Astrocyte of the hippocampus (primary cell): ENCODE measurements around the gene PGAM2.
"Not testable (repeated sequence)": the region's sequence is repeated elsewhere in the genome, so short reads cannot be mapped to it uniquely, and the experiment has no call there.

Experiments used
- DNase-seq: peaks from one replicate; pipeline ENCODE4 v3.0.0; 2011; ENCODE audit warnings: low read depth, low spot score

PGAM2 gene

DNA sequence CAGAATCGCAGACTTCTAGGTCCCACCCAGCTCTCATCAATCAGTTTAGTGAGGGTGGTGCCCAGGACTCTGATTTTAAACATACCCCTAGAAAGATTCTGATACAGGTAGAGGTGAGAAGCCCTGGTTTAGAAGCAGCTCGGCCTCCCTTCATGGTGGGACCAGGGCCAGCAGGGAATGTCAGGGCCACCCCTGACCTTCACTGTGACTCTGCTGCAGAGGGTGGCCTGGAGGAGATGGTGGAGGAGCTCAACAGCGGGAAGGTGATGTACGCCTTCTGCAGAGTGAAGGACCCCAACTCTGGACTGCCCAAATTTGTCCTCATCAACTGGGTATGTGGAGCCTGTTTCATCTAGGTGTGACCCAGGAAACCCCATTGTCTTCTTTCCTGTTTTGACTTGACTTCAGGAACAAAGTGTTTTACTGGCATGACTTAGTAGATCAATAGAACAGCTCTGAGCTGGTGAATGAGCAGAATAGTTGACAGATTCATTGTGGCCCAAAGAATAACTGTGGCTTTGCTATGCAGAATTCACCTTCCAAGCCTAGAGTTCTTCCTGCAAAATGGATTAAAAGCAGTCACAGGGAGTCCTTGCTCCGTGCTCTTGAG, 13.7 kb downstream of the PGAM2 start:
- DNase-seq = no peak

DNA sequence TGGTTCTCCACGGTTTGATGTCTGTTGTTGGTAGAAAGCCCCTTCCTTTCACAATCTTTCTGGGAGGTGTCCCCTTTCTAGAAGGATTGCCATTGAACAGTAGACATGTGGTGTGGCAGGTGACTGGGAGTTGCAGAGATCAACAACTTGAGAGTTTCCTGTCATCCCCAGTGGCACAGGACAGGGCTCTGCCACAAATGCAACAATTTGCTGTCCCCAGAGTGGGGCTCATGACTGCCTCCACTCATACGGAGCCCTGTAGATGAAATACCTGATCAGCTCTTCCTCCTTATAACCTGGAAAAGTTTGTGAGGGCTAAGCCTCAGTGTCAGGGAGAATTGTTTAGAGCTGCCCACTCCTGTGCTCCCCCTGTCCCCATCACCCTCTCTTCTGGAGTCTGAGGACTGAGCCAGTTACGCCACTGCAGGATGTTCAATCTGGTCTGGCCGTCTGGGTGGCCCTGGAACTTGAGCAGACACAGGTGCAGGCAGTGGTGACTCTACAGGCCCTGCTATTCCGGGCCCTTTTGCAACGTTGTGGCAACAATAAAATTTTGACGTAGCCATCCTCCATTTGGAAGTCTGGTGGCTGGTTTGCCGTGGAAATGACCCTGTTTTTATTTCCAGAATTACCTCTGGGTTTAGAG, 14.3 kb downstream of the PGAM2 start:
- no peak for DNase-seq

DNA sequence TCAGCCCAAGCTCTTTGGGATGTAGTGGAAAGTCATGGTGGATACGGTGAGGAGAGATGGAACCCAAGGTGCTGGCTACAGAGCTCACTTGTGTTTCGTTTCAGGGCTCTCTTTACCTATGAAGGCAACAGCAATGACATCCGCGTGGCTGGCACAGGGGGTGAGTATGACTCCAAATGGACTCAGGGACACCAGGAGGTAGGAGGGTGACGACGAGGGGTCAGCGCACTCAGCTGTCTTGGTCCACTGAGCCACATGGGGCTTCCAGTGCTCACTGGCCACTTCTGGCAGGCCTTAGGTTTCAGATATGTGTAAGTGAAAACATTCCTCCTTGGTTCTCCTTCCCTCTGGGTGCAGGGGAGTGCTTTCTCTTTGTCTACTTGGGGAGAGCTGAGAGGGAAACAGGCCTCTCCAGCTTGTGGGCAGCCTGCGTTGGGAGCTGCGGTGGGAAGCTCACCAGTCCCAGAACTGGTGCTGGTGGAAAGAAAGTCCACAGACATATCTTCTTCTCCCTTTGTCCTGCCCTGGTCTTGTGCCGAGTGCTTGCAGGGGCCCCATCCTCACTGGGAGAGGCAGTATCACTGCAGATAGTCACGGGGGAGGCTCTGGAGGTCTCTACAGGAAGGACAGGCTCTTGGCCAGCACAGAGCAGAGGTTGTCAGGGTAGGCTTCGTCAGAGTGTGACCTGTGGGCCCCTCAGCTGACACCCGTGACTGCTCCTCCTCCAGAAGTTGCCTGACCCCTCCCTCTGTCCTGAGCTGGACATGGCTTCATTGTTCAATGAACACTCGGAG, 15.0 kb downstream of the PGAM2 start:
- DNase-seq = no peak

DNA sequence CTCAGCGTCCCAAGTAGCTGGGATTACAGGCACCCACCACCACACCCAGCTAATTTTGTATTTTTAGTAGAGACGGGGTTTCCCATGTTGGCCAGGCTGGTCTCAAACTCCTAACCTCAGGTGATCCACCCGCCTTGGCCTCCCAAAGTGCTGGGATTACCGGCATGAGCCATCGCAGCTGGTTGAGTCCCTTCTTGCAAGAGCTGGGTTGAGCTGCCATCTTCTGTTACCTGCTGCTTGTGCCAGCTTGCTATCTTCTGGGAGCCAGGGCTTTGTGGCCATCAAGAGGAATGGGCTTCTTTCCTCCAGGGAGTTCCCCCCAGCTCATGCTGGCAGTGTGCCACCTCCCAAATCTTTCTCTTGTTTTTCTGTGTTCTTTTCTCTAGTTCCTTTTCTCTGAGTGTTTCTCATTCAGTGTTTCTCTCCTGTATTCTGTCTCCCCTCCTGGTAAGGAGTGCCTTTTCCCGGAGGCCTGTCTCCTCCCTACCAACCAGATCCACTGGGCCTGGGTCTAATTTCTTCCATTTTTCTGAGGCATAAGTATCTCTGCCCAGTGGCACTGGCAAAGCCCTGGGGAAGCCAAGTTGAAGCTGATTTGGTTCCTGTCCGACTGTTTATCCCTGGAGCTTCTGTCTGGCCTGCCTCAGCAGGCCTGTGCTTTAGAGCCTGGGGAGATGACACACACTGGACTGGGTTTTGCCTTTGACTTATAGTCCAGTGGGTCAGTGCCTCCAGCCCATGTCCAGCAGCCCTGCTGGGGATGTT, 17.2 kb downstream of the PGAM2 start:
- DNase-seq = no peak

DNA sequence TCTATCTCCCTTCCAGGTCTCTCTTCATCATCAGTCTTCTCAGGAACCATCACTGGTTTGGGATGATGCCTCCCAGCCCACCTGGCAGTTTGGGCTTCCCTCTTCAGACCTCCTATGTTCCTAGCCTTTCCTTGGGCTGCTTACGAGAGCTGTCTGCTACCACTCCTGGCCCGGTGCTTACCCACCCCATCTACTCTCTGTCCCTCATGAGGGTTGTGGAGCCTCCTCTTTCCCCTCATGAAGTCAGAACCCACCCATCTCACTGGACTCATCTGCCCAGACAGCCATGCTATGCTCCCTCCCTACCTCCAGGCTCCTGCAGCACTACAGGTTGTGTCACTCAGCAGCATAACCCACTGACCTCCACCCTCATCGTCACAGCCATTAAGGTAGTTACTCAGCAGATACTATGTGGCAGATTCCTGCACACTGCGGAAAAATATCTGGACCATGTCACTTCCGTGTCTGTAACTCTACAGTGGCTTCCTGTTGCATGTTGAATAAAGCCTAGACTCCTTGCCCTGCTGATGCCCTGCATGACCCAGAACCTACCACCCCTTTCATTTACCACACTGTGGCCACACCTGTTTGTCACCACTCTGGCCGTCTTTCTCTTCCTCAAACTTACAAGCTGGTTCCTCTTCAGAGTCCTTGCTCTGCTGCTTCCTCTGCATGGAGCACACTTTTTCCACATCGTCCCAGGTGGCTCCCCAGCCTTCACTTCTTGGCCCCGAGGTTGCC, 18.9 kb downstream of the PGAM2 start:
- no peak for DNase-seq

DNA sequence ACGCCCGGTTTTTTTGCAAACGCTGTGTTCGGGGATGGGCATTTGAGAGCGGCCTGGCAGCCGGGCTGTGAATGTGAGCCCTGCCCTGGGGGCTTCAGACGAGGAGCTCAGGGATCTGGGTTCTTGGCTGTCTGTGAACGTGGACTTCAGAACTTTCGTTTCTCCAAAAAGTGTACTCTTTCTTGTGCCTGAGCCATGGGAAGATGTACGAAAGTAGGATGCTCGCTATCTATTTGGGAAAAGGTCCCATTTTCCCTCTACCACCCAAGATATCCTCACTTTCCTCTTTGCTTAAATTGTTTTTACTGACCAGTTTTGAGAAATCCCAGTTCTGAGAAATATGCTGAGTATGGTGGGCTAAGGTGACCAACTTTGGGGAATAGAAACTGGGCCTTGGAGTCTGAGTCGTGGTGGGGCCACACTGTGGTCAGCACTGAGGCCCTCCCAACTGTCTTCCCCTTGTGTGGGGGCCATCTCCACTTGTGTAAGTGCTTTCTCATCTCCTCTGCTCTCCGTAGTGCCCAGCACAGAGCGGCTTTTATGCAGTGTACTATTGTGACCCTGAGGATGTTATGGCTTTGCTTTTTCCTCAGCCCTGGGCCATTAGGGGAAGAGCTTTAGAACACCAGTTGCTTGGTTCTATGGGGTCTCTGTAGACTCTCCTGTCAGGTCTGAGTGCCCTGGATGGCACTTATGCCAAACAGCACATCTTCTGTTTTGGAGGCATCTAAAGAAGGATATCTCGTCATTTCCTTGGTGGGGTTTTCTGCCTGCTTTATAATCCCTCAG, 19.9 kb downstream of the PGAM2 start:
- DNase-seq = no peak

DNA sequence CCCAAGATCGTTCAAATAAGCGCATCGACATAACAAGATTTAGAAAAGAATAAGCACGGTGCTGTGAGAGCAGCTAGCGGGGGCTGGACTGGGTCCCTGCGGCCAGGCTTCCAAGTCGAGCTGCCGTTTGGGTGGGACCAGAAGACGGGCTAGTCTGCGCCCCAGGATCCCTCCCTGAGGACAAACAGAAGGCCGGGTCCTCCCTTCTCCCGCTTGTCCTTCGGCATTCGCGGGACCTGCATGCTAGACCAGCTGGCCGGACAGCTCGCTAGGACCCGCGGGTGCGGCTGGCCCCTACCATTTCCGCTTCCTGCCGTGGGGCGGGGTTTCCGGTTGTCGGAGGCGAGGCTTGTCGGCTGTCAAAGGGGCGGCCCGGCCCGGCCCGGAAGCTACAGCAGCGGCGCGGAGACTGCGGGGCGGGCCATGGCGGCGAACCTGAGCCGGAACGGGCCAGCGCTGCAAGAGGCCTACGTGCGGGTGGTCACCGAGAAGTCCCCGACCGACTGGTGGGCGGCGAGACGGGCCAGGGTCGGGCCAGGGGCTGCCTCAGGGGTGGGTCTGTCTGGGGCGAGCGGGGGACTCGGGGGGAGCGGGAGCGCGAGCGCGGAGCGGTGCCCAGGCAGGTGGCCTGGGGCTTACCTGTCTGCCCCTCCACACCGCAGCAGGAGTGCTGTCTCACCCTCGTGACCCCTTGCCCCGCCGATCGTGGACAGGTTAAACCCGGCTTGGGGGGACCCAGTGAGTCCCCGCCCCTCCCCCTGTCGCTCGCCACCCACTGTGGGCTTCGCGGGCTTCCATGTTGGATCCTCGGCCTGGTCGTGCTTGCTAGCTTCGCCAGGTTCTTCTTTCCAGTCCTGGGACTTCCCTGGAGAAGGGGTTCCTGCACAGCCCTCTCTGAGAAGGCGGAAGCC, 20.8 kb downstream of the PGAM2 start, which contains the start of gene DBNL:
Gene DBNL (plus strand): TSS at position 388 of the 911 bp plus-strand sequence. CDS start 36 bp downstream, at position 424.
- peak; percentile 95 for DNase-seq

DNA sequence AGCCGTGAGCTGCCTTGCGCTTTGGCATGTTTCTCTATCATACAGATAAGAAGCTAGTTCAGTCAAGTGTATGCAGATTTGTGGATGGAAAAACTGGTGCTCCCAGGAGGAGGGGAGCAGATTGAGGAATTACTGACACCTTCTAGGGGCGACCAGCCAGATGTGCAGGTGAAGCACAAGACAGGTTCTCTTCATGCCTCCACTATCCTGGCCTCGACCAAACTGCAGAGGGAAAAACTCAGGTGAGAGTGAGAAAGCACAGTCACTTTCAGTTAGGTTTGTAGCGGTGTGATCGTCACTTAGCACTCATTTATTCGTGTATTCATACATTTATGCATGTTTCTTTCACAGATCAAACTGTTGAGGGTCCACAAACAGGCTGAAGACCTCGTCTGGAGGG, 21.5 kb downstream of the PGAM2 start:
- DNase-seq = no peak

DNA sequence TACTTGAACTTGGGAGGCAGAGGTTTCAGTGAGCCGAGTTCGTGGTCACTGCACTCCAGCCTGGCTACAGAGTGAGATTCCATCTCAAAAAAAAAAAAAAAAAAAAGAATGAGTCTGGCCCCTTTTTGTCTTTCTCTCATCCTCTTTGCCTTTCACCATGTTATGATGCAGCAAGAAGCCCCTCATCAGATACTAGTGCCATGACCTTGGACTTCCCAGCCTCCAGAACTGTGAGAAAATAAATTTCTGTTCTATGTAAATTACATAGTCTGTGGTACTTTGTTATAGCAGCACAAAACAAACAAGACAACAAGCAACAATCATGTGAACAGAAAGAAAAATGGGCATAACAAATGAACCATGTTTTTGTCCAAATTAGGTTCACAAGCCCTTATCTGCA, 23.1 kb downstream of the PGAM2 start:
- no peak for DNase-seq

DNA sequence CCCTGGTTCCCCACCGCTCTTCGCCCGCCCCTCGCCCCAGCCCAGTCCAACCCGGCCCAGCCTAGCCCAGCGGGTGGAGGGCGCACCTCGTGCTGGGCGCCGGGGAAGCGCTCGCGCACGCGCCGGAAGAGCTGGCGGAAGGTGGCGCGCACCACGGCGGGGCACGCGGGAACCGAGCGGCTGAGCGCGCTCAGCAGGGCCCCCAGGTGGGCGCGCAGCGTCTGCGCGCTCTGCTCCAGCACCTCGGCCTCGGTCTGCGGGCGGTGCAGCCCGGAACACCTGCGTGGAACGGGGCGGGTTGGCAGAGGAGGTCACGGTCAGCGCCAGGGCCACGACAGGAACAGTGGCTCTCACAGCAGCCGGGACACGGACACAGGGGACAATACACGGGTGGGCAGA, 24.9 kb downstream of the PGAM2 start:
- DNase-seq = peak; percentile 23

DNA sequence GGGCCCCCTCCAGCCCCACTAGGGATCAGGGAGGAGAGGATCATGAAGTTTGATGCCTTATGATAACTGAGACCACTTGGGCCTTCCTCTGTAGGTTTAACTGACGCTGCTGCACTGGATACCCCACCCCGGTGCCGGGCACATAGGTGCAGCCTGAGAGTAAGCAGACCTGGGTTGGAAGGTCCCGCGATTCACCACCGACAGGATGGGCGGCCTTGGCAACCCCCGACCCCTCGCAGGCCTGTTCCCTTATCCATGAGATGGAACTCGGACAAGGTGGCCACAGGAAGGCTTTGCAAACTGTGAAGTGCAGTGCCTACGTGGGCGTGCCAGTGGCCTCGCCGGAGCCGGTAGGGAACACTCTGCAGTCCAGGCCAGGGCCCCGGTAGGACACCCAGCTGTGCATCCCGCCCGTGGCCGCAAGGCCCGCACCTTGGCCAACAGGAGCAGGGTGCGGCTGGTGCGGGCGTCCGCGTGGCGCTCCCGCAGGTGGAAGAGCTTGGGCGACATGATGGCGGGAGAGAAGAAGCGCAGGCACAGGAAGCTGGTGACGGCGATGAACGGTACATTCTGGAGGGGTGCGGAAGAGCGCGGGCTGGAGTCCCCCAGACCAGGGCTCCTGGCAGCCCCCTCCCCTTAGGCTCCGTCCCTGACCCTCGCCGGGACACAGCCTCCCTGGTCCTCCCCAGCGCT, 25.4 kb downstream of the PGAM2 start:
- DNase-seq = not testable (repeated sequence)

DNA sequence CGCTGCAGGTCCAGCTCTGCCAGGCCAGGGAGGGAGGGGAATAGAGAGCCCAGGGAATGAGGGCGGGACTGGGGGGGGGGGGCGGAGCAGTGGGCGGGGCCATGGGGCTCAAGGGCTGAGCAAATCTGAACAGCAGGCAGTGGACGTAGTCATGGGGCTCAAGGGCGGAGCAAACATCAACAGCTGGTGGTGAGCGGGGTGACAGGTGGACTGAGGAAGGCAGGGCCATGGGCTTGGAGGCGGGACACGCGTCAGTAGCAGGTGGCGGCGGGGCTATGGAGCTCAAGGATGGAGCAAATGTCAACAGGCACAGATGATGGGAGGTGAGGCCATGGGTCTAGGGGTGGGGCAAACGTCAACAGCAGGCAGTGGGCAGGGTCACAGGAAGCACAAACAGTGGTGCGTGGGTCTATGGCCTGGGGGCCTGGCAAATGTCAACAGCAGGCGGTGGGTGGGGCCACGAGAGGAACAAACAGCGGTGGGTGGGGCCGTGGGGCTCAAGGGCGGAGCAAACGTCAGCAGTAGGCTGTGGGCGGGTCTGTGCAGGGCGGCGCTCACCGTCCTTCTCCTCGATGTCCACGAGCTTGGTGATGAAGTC, 26.3 kb downstream of the PGAM2 start:
- DNase-seq = peak; percentile 32

DNA sequence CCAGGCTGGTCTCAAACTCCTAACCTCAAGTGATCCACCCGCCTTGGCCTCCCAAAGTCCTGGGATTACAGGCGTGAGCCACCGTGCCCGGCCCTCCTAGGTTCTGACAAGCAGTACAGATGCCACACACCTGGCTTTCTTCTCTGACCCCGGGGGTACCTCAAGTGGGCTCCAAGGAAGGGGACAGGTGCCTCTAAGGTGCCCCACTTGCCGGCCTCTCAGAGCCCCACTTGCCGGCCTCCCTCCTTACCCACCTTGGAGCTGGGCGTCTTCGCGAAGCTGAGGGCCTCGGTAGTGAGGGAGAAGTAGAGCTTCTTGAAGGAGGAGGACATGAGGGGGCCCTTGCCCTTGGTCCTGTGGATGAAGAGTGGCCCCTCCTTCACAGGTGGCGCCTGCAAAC, 26.8 kb downstream of the PGAM2 start:
- not testable (repeated sequence) for DNase-seq

DNA sequence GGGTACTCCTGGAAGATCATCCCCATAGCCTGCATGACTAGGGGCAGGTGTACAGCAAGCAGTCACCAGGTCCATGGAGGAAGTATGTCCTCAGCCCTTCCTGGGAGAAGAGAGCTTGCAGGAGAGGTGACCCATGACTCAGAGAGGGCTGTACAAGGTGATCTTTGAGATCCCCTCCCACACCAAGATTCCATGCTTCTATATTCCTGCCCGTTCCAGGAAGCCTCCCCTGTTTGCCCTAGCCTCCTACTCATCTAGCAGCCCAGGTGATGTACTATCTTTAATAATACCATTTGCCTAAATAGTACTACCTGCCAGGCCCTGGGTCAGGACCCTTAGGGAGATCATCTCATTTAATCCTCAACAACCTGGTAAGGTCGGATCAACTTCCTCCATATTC, 27.4 kb downstream of the PGAM2 start:
- not testable (repeated sequence) for DNase-seq

DNA sequence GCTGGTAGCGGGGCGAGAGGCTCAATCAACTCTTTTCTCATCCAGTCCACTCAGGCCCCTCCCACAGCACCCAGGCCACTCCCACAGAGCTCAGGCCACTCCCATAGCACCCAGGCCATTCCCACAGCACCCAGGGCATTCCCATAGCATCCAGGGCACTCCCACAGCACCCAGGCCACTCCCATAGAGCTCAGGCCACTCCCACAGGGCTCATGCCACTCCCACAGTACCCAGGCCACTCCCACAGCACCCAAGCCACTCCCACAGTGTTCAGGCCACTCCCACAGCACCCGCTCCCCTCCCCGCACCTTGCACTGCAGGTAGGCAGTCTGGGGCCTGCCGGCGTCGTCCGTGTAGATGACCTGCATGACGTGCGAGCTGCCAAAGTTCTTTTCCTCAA, 29.0 kb downstream of the PGAM2 start:
- DNase-seq = peak; percentile 16

DNA sequence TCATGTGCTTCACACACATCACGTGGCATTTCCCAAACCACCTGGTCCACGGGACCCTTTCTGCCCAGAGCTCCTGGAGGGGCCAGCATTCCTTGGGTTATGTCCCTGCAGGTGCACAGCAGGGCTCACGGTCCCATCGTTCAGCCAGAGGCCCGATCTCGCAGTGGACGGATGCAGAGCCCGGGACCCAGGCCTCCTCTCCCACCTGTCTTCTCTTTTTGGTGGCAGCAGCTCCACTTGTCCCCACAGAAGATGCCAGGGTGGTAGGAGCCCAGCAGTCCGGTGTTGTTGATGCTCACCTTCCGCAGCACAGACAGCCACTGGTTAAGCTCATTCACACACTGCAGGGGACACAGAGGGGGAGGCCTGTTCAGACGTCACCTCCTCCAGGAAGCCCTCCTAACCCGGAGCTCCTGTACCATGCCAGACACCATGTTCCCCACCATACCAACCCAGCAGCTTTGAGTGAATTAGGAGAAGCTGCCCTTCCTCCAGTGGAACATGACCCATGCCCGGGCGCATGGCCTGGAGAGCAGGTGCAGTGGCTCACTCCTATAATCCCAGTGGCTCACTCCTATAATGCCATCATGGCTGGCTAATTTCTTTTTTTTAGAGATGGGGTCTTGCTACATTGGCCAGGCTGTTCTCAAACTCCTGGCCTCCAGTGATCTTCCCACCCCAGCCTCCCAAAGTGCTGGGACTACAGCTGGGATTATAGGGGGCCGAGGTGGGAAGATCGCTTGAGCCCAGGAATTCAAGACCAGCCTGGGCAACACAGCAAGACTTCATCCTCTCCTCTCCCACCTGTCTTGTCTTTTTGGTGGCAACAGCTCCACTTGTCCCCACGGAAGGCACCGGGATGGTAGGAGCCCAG, 31.2 kb downstream of the PGAM2 start:
- not testable (repeated sequence) for DNase-seq

DNA sequence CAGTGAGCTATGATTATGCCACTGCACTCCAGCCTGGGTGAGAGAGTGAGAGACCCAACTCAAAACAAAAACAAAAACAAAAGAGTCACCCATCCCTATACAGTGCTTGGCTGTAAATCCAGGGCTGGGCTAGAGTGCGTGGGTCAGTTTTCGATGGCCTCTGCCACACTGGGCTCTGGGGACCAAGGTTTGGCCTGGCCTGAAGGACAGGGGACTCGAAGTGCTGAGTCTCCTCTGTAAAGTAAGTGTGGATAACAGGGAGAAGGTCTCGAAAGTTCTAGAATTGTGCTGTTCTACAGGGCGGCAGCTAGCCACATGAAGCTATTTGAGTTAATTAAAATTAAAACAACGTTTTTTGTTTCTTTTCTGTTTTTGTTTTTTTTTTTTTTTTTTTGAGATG, 33.3 kb downstream of the PGAM2 start:
- not testable (repeated sequence) for DNase-seq
